ENCODE data around the gene TJAP1.

TJAP1 gene

GRCh38 chr6:43437700-43438099 is 39.7 kb upstream of the TJAP1 start:
- Histone ChIP-seq H2AFZ (ENCODE audit: low read length) (no peak overlapping the region), H3K4me2 (ENCODE audit: low read length) (no peak overlapping the region), H3K9me2 (ENCODE audit: low read depth, low read length) (no peaks in the 10 kb centered on the region), H3F3A (ENCODE audit: insufficient read depth, low read length) (no peaks in the 10 kb centered on the region), H3K27me3 (ENCODE audit: insufficient read depth, low read length) (no peaks in the 10 kb centered on the region), H3K9ac (ENCODE audit: low read length) (no peak overlapping the region), H3K4me3 (ENCODE audit: low read depth, low read length, poor library complexity, severe bottlenecking) (no peak overlapping the region), H3K9me3 (ENCODE audit: low read length) (no peaks in the 10 kb centered on the region), H3K27ac (ENCODE audit: low read depth, low read length, poor library complexity, severe bottlenecking) (no peak overlapping the region), H3K4me1 (ENCODE audit: insufficient read depth, low read length, severe bottlenecking) (no peaks in the 10 kb centered on the region), H4K20me1 (ENCODE audit: insufficient read depth, low read length) (no peaks in the 10 kb centered on the region), H3K36me3 (ENCODE audit: insufficient read depth, low read length) (peaks cover 48% of the 10 kb centered on the region), H3K79me2 (ENCODE audit: insufficient read depth, low read length) (no peaks in the 10 kb centered on the region)
- TF ChIP-seq, protein P1, sequence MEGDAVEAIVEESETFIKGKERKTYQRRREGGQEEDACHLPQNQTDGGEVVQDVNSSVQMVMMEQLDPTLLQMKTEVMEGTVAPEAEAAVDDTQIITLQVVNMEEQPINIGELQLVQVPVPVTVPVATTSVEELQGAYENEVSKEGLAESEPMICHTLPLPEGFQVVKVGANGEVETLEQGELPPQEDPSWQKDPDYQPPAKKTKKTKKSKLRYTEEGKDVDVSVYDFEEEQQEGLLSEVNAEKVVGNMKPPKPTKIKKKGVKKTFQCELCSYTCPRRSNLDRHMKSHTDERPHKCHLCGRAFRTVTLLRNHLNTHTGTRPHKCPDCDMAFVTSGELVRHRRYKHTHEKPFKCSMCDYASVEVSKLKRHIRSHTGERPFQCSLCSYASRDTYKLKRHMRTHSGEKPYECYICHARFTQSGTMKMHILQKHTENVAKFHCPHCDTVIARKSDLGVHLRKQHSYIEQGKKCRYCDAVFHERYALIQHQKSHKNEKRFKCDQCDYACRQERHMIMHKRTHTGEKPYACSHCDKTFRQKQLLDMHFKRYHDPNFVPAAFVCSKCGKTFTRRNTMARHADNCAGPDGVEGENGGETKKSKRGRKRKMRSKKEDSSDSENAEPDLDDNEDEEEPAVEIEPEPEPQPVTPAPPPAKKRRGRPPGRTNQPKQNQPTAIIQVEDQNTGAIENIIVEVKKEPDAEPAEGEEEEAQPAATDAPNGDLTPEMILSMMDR (IDR thresholded peaks at IDR 0.05; ENCODE audit: low read length): no peak
- TF ChIP-seq EZH2 (IDR thresholded peaks at IDR 0.05; ENCODE audit: borderline replicate concordance, low read length): no peak

GRCh38 chr6:43442935-43443334 is 34.4 kb upstream of the TJAP1 start:
- Histone ChIP-seq H3K4me3 (ENCODE audit: low read depth, low read length, poor library complexity, severe bottlenecking) (no peak overlapping the region), H2AFZ (ENCODE audit: low read length) (no peak overlapping the region), H3K9ac (ENCODE audit: low read length) (no peak overlapping the region), H3K9me2 (ENCODE audit: low read depth, low read length) (no peaks in the 10 kb centered on the region), H3K27ac (ENCODE audit: low read depth, low read length, poor library complexity, severe bottlenecking) (no peak overlapping the region), H3F3A (ENCODE audit: insufficient read depth, low read length) (no peaks in the 10 kb centered on the region), H3K79me2 (ENCODE audit: insufficient read depth, low read length) (no peaks in the 10 kb centered on the region), H3K4me2 (ENCODE audit: low read length) (no peak overlapping the region), H3K36me3 (ENCODE audit: insufficient read depth, low read length) (peaks cover 59% of the 10 kb centered on the region), H3K9me3 (ENCODE audit: low read length) (no peaks in the 10 kb centered on the region), H4K20me1 (ENCODE audit: insufficient read depth, low read length) (no peaks in the 10 kb centered on the region), H3K4me1 (ENCODE audit: insufficient read depth, low read length, severe bottlenecking) (no peaks in the 10 kb centered on the region), H3K27me3 (ENCODE audit: insufficient read depth, low read length) (no peaks in the 10 kb centered on the region)
- TF ChIP-seq EZH2 (IDR thresholded peaks at IDR 0.05; ENCODE audit: borderline replicate concordance, low read length): no peak
- TF ChIP-seq, protein P1 (IDR thresholded peaks at IDR 0.05; ENCODE audit: low read length): no peak

GRCh38 chr6:43444036-43444435 is 33.3 kb upstream of the TJAP1 start:
- H4K20me1 ChIP-seq (ENCODE audit: insufficient read depth, low read length): no peaks in the 10 kb centered on the region
- H3K79me2 ChIP-seq (ENCODE audit: insufficient read depth, low read length): no peaks in the 10 kb centered on the region
- H2AFZ ChIP-seq (ENCODE audit: low read length): no peak overlapping the region
- no peaks in the 10 kb centered on the region for H3K4me1 ChIP-seq (ENCODE audit: insufficient read depth, low read length, severe bottlenecking)
- H3K4me3 ChIP-seq (ENCODE audit: low read depth, low read length, poor library complexity, severe bottlenecking): no peak overlapping the region
- H3K9me3 ChIP-seq (ENCODE audit: low read length): no peaks in the 10 kb centered on the region
- H3K27me3 ChIP-seq (ENCODE audit: insufficient read depth, low read length): no peaks in the 10 kb centered on the region
- no peak for TF ChIP-seq EZH2 (IDR thresholded peaks at IDR 0.05; ENCODE audit: borderline replicate concordance, low read length)
- TF ChIP-seq, protein P1 (IDR thresholded peaks at IDR 0.05; ENCODE audit: low read length): no peak
- no peaks in the 10 kb centered on the region for H3K9me2 ChIP-seq (ENCODE audit: low read depth, low read length)
- H3K9ac ChIP-seq (ENCODE audit: low read length): no peak overlapping the region
- no peak overlapping the region for H3K27ac ChIP-seq (ENCODE audit: low read depth, low read length, poor library complexity, severe bottlenecking)
- no peaks in the 10 kb centered on the region for H3F3A ChIP-seq (ENCODE audit: insufficient read depth, low read length)
- peaks cover 63% of the 10 kb centered on the region for H3K36me3 ChIP-seq (ENCODE audit: insufficient read depth, low read length)
- no peak overlapping the region for H3K4me2 ChIP-seq (ENCODE audit: low read length)

All from OCI-LY1 (cell line).